HepG2 (cell line): ENCODE measurements around the gene LRRC73. TPM values are rescaled to one million over a fixed set of nuclear protein-coding genes. Genes with fewer than 3 reads are reported as not detected.

Experiments used
- FOXO4 ChIP-seq: sonication (generic); formaldehyde crosslinking; conservative IDR thresholded peaks from 2 replicates; pipeline ENCODE4 v1.8.1; 2023; ENCODE audit warnings: missing genetic modification reagents
- HOMEZ ChIP-seq: IDR thresholded peaks from 2 replicates; pipeline ENCODE4 v1.6.1; 2016; ENCODE audit warnings: low read depth
- IKZF5 ChIP-seq: IDR thresholded peaks from 2 replicates; pipeline ENCODE4 v1.6.1; 2018; ENCODE audit warnings: missing genetic modification reagents, mild to moderate bottlenecking, missing compliant biosample characterization
- NFE2 ChIP-seq: sonication (generic); formaldehyde crosslinking; IDR thresholded peaks from 2 replicates; pipeline ENCODE4 v1.4.0; 2020; ENCODE audit warnings: missing genetic modification reagents
- TBX2 ChIP-seq: sonication (generic); formaldehyde crosslinking; IDR thresholded peaks from 2 replicates; pipeline ENCODE4 v1.5.0; 2020; ENCODE audit warnings: missing genetic modification reagents, mild to moderate bottlenecking, borderline replicate concordance
- TEAD3 ChIP-seq: optimal IDR thresholded peaks from 2 replicates; pipeline ENCODE3; 2016; ENCODE audit warnings: borderline replicate concordance
- USF2 ChIP-seq, 2 experiments: sonication (generic) in 1 of 2; formaldehyde crosslinking in 1 of 2; IDR thresholded peaks; 2 replicates each; pipeline versions ENCODE4 v1.5.1 to v1.6.1; 2011 to 2020; ENCODE audit warnings: borderline replicate concordance in 1 of 2, low read depth in 1 of 2, low read length in 1 of 2, mild to moderate bottlenecking in 1 of 2, missing genetic modification reagents in 1 of 2, moderate library complexity in 1 of 2
- ZNF432 ChIP-seq: sonication (generic); formaldehyde crosslinking; IDR thresholded peaks from 2 replicates; pipeline ENCODE4 v1.5.0; 2020; ENCODE audit warnings: missing genetic modification reagents, mild to moderate bottlenecking, borderline replicate concordance
- polyA plus RNA-seq, 8 experiments: library from polyadenylated mRNA; depleted of rRNA in 3 of 8; stranded (reverse) in 7 of 8; unstranded in 1 of 8; fragments of >200 nt; fragmentation: Illumina TruSeq in 4 of 8; extraction: Trizol in 4 of 8; gene quantifications; 2 replicates each; pipeline versions ENCODE4 v1.2.1 to v1.2.3, GENCODE V29; 2011 to 2016; ENCODE audit warnings: low read depth in 4 of 8, missing spikeins in 1 of 8, mixed read lengths in 1 of 8; ENCODE audit not compliant: insufficient read depth in 1 of 8
- total RNA-seq, 5 experiments: library from RNA; depleted of rRNA; stranded (reverse); fragments of >200 nt; fragmentation: Illumina TruSeq; extraction: Trizol; gene quantifications; 2 replicates each; pipeline ENCODE4 v1.2.3, GENCODE V29; 2016; ENCODE audit warnings: low read depth in 1 of 5

The LRRC73 gene
- total and polyA plus RNA-seq, 2 of the 13 experiments (the other 11 are each of a cell fraction or from before 2014, with no cell fraction given) = 0.11 to 0.12 TPM

- TF ChIP-seq HOMEZ (CRISPR knock-in tag) (0 out of 2 replicates have a peak, but pooled peaks have one; percentile 50), TBX2 (CRISPR knock-in tag) (peak; percentile 52; the same call in 1 of the 2 replicates), ZNF432 (CRISPR knock-in tag) (no peak), TEAD3 (CRISPR knock-in tag) (peak; percentile 18), FOXO4 (CRISPR knock-in tag) (0 out of 2 replicates have a peak, but pooled peaks have one; percentile 61), NFE2 (no peak), USF2 (IDR thresholded peaks at IDR 0.05; ENCODE audit: low read depth, low read length) (no peak), USF2 (CRISPR knock-in tag; IDR thresholded peaks at IDR 0.05; ENCODE audit: borderline replicate concordance) (no peak), IKZF5 (CRISPR knock-in tag) (peak; percentile 57; the same call in 1 of the 2 replicates)
Observed at GRCh38 chr6:43506667-43507471, 3.3 kb downstream of the LRRC73 start (continued).
